GM21528 (cell line): ENCODE data around the gene DOCK7.

Source experiments
- ATAC-seq: cut with Tn5 transposase; IDR thresholded peaks from one replicate; pipeline ENCODE4 v1.9.1; 2021; ENCODE audit warnings: mild to moderate bottlenecking, moderate library complexity; ENCODE audit not compliant: unreplicated experiment, low FRiP score

Gene DOCK7

DNA sequence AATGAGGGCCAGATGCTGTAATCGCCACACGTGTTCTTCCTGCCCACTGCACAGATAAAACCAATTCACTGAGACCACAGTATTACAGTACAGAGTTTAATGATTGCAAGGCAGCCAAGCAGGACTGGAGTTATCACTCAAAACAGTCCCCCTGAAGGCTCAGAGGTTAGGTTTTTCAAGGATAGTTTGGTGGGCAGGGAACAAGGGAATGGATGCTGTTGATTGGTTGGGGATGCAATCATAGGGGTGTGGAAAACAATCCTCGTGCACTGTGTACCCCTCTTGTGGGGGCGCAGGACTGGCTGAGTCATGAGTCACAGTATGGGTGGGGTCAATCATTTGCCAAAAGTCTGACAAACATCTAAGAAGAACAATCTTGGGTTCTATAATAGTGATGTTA lies 263.8 kb downstream of the DOCK7 start:
- ATAC-seq: no peak

GRCh38 chr1:62423580-62424242 lies 264.5 kb downstream of the DOCK7 start:
- no peak for ATAC-seq

DNA sequence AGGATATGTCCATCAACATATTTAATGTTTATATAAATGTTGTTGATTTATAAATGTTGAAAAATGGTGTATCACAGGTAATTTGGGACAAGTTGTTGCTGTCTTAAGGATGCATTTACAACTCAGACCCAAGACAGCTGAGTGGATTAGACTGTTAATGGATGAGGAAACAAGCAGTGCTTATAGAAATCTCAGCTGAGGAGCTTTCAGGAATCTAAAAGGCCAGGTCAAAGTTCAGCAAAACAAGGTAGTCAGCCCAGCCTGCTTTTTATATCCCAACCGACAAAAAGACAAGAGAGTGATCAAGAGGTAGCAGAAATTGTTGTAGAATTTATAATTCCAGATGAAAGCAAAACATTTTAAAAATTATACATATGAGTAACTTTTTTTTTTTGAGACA lies 268.0 kb downstream of the DOCK7 start:
- no peak for ATAC-seq

DNA sequence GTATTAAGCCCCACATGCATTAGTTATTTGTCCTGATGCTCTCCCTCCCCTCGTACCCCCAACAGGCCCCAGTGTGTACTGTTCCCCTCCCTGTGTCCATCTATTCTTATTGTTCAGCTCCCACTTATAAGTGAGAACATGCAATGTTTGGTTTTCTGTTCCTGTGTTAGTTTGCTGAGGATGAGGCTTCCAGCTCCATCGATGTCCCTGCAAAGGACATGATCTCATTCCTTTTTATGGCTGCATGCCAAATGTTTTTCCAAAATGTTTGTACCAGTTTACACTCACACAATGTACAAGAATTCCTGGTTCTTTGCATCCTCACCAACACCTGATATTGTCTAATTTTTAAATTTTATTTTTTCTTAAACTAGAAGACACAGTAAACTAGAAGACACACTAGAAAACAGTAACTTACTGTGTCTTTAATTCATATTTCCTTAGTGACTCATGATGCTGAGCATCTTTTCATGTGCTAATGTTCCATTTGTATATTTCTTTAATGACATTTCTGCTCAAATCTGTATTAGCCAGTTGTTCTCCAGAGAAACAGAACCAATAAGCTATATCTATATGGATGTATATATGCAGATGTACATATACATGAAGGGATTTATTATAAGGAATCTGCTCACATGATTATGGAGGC lies 270.7 kb downstream of the DOCK7 start:
- ATAC-seq: no peak

DNA sequence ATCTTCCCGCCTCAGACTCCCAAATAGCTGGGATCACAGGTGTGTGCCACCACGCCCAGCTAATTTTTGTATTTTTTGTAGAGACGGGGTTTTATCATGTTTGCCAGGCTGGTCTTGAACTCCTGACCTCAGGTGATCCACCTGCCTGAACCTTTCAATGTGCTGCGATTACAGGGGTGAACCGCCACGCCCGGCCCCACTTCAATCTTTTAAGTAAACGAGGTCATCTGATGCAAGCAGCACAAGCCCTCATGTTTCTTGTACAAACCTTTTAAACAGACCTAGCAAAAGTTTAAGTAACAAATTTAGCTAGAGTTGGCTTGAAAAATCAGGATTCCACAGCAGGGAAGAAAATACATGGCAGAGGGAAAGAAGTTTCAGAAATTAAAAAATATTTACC lies 272.5 kb downstream of the DOCK7 start:
- ATAC-seq: no peak

GRCh38 chr1:62407398-62408009 lies 280.7 kb downstream of the DOCK7 start:
- no peak for ATAC-seq

GRCh38 chr1:62406576-62406975 lies 281.6 kb downstream of the DOCK7 start:
- no peak for ATAC-seq

DNA sequence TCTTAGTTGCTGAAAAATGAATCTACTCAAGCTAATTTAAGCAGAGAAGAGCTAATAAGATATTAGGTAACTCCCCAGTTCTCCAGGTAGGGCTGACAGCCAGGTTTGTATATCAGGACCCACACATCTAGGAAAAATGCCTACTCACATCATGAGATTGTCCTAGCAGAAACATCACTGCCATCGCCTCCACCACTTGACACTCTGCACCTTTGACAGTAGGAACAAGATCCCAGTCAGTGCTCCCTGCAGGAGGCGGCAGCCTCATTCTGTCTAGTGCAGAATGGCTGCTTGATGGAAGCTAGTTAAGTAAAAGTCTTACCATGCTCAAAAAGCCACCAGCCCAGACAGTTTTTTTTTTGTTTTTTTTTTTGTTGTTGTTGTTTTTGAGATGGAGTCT lies 282.9 kb downstream of the DOCK7 start:
- no peak for ATAC-seq
